UCSD-AML1 (cell line): ENCODE data around the gene SAA4.
"Not testable (repeated sequence)": the region's sequence is repeated elsewhere in the genome, so short reads cannot be mapped to it uniquely, and the experiment has no call there.

Source experiments
- DNase-seq: peaks from one replicate; lab custom pipeline; 2025; ENCODE audit not compliant: unreplicated experiment; lab: John Stamatoyannopoulos, UW

The SAA4 gene

GRCh38 chr11:18247191-18247581 lies 10.6 kb upstream of the SAA4 start:
- not testable (repeated sequence) for DNase-seq

- not testable (repeated sequence) for DNase-seq
Observed at GRCh38 chr11:18246379-18247190, 10.0 kb upstream of the SAA4 start.

GRCh38 chr11:18245396-18245795 lies 8.8 kb upstream of the SAA4 start:
- no peak for DNase-seq

DNA sequence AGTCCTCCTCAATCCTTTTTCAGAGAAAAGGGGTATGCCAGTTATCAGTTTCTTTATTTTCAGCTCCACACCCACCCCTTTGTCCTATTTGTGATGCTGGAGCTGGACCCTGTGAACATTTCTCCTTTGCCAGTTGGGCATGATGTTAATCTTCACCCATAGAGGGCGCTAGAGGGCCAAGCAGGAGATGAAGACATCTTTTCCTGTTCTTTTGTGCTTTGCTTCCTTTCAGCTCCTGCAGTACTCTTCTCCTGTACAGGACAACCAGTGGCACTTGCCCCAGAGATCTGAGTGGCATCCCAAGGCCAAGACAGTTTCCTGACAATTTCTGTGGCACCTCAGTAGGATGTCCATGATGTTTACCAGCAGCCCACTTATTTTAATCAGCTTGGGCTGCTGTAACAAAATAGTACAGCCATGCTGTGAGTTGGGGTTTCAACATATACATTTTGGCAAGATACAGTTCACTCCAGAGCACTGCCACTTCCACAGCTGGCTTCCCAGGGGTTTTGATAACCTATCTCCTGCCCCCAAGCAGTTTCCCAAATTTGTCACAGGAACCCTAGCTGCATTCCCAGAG lies 7.3 kb upstream of the SAA4 start:
- DNase-seq = peak; percentile 36

GRCh38 chr11:18239655-18240054 lies 3.1 kb upstream of the SAA4 start:
- DNase-seq = no peak

DNA sequence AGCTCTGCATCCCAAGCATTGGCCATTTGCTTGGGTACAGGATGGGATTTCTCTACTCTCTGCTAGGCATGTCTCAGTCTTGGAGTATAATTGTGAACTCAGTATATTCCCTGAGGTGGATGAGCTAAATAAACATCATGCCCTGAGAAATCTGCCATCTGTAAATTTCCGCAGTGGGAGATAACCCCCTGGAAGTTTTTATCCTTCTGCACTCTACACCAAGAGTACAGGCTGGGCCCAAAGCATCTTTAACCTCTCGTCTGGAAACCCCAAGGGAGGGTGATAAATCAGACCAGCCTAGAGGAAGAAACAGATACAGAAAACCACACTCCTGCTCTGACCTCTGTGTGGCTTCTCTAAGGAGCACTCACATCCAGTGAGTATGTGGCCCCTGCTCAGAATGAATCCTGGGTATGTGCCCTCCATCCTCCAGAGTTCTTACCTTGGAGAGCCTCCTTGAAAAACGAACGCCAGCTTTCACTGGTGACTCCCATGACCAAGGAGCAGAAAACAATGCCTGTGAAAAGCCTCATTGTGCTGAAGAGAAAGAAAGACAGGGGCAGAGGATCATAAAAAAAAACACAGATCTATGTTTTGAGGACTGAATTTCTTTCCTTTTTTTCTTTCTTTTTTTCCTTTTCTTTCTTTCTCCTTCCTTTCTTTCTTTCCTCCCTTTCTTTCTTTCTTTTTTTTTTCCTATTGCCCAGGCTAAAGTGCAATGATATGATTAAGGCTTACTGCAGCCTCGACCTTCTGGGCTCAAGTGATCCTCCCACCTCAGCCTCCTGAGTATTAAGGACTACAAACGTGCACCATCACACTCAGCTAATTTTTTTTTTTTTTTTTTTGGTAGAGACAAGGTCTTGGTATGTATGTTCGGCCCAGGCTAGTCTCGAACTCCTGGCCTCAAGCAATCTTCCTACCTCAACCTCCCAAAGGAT lies 938 bp downstream of the SAA4 start:
- DNase-seq = no peak

DNA sequence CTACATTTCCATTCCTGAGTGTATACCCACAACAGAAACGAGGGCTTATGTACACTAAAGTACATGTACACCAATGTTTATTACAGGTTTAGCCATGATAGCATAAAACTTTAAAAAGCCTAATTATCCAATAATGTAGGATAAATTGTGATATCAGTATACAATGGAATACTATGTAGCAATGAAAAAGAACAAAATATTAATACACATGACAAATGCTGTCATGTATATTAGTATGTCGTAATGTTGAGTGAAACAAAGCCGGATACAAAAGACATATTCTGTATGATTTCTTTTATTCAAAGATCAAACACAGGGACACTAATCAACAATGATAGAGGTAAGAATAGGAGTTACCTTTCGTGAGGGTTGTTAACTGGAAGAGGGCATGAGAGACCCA lies 2.7 kb downstream of the SAA4 start:
- no peak for DNase-seq

DNA sequence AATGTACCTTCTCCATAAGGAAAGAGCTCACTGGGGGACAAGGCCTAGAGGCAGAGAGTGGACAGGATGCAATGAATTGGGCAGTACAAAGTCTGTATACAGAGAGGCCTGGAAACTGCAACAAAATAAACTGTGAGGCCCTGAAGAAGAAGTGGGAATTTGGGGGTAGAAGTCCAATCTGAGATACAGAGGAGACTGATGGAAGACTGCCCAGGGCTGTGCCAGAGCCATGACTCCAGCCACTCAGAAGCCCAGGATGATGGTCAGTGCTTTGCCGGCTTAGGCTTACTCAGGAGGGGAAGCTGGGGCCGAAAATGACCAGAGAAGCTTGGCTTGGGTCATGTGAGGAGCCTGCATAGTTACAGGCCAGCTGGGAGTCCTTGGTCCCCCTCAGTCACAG lies 5.7 kb downstream of the SAA4 start:
- DNase-seq = no peak

GRCh38 chr11:18229501-18229900 lies 7.1 kb downstream of the SAA4 start:
- DNase-seq = no peak

GRCh38 chr11:18225913-18226312 lies 10.7 kb downstream of the SAA4 start:
- no peak for DNase-seq

- DNase-seq = no peak
Observed at GRCh38 chr11:18223591-18224387, 12.8 kb downstream of the SAA4 start.

- no peak for DNase-seq
Observed at GRCh38 chr11:18222814-18223421, 13.7 kb downstream of the SAA4 start.

GRCh38 chr11:18221274-18221876 lies 15.2 kb downstream of the SAA4 start:
- no peak for DNase-seq

- no peak for DNase-seq
Observed at GRCh38 chr11:18209058-18209457, 27.5 kb downstream of the SAA4 start.

- DNase-seq = no peak
Observed at GRCh38 chr11:18204771-18205170, 31.8 kb downstream of the SAA4 start.

DNA sequence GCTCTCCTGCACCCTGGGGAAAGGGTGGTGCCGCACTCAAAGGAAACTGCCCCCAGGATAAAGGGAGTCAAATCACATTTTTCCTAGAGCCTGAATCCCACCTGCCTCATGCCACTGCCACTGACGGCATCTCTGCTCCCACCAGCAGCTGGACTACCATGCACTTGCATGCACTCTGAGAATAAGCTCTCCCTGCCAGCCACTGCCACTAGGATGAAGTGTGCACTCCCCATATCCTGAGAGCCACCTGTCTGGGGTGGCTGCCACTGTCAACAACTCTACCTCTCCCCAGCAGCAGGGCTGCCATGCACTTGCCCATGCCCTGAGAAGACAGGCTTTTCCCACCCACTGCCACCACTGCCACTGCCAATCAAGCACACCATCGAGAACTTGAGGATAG lies 32.4 kb downstream of the SAA4 start:
- no peak for DNase-seq

DNA sequence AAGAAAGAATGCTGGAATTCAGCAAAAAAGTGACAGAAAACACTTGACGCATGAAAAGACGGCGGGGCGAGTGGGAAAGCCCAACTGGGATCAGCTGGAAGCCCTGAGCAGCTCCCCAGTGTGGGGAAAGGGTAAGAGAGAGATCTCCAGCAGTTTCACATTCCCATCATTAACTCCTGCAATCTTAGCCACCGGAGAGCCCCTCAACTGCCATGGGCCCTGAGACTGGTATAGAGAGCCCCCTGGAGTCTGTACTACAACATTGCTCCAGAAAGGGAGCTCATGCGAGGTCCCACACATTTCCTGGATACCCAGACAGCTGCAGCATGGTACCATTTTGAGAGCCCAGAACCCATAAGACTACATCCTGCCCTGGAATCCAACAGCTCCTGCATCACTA lies 32.9 kb downstream of the SAA4 start:
- no peak for DNase-seq

DNA sequence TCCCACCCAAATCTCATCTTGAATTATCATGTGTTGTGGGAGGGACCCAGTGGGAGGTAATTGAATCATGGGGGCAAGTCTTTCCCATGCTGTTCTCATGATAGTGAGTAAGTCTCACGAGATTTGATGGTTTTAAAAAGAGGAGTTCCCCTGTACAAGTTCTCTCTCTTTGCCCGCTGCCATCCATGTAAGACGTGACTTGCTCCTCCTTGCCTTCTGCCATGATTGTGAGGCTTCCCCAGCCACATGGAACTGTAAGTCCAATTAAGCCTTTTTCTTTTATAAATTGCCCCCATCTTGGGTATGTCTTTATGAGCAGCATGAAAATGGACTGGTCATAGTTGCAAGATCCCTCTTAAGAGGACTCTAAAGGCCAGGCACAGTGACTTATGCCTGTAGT lies 38.9 kb downstream of the SAA4 start:
- not testable (repeated sequence) for DNase-seq

DNA sequence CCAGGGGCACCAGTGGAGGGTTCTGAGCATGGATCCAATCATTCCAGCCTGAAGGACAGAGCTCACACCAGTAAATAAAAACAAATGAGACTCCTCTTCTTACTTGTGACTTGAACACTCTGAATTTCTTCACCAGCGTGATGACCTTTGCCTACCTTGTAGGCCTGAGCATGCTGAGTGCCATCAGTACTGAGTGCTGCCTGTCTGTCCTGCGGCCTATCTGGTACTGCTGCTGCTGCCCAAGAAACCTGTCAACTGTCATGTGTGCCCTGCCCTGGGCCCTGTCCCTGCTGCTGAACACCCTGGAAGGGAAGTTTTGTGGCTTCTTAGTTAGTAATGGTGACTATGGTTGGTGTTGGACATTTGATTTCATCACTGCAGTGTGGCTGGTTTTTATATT lies 40.1 kb downstream of the SAA4 start:
- no peak for DNase-seq

DNA sequence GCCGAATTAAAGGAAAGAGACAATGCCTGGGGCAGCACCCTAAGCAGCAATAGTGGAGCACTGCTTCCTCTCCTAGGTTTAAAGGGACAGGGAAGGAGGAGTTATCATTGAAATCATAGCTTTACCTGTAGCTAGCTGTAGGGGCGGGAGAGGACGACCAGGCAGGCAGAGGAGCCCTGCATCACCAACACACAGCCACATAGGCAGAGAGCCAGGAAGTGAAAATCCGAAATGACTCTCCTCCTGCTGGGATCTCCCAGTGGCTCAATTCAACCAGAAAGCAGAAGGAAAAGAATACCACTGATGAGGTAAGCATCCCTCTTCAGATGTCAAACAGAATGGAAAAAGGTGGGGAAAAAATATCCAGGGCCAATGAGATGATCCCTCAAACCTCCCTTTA lies 43.6 kb downstream of the SAA4 start:
- DNase-seq = no peak
